WTC11 (cell line): ENCODE data around the gene SLC7A8. TPM values are rescaled to one million over a fixed set of nuclear protein-coding genes. Genes with fewer than 3 reads are reported as not detected.

Experiments
- ATAC-seq: fragments of 200-7000 bp; cut with Tn5 transposase; 2 replicates; pipeline ENCODE4 v1.10.0; 2021; ENCODE audit warnings: mild to moderate bottlenecking, moderate library complexity
- CTCF ChIA-PET: fragments of 300-600 bp; sonication (Branson Sonifier 250); formaldehyde crosslinking; loops from one replicate; lab custom pipeline; 2021; ENCODE audit warnings: antibody characterized with exemption; lab: Charles Lee
- POLR2A ChIA-PET: fragments of 350-600 bp; sonication (Branson Sonifier 250); formaldehyde crosslinking; loops from one replicate; lab custom pipeline; 2021; ENCODE audit warnings: antibody characterized with exemption; lab: Charles Lee
- DNase-seq: peaks from one replicate; pipeline ENCODE4 v3.0.0; 2021; ENCODE audit warnings: low spot score
- H3K27ac Mint-ChIP-seq: 2 replicates; pipeline ENCODE4 v1.8.0; 2021; ENCODE audit warnings: mixed read lengths
- H3K27me3 Mint-ChIP-seq: 2 replicates; pipeline ENCODE4 v1.8.0; 2021; ENCODE audit warnings: low read depth, mild to moderate bottlenecking, moderate library complexity, mixed read lengths
- H3K36me3 Mint-ChIP-seq: 2 replicates; pipeline ENCODE4 v1.8.0; 2021; ENCODE audit warnings: mixed read lengths
- H3K4me1 Mint-ChIP-seq: 2 replicates; pipeline ENCODE4 v1.8.0; 2022; ENCODE audit warnings: mixed read lengths
- H3K4me3 Mint-ChIP-seq: 2 replicates; pipeline ENCODE4 v1.8.0; 2021; ENCODE audit warnings: mild to moderate bottlenecking, moderate library complexity, mixed read lengths
- H3K9me3 Mint-ChIP-seq: 2 replicates; pipeline ENCODE4 v1.8.0; 2021; ENCODE audit warnings: mixed read lengths
- ATF6 ChIP-seq: sonication (generic); formaldehyde crosslinking; IDR thresholded peaks from 2 replicates; pipeline ENCODE4 v1.8.1; 2023; ENCODE audit warnings: mild to moderate bottlenecking, missing genetic modification reagents
- CREM ChIP-seq: sonication (generic); formaldehyde crosslinking; IDR thresholded peaks from 2 replicates; pipeline ENCODE4 v1.8.1; 2022; ENCODE audit warnings: mild to moderate bottlenecking, missing genetic modification reagents, moderate library complexity
- EMX1 ChIP-seq: fragments of 250-450 bp; sonication (Bioruptor Pico); IDR thresholded peaks from 2 replicates; pipeline ENCODE4 v1.8.0; 2021; ENCODE audit warnings: mild to moderate bottlenecking
- FOXJ3 ChIP-seq: sonication (generic); formaldehyde crosslinking; IDR thresholded peaks from 2 replicates; pipeline ENCODE4 v1.9.0; 2021; ENCODE audit warnings: missing genetic modification reagents, mild to moderate bottlenecking, borderline replicate concordance
- FOXK1 ChIP-seq: sonication (generic); formaldehyde crosslinking; IDR thresholded peaks from 2 replicates; pipeline ENCODE4 v1.8.0; 2022; ENCODE audit warnings: mild to moderate bottlenecking, moderate library complexity, missing genetic modification reagents
- FOXP1 ChIP-seq: sonication (generic); formaldehyde crosslinking; IDR thresholded peaks from 2 replicates; pipeline ENCODE4 v1.8.0; 2022; ENCODE audit warnings: missing genetic modification reagents, mild to moderate bottlenecking, moderate library complexity, borderline replicate concordance
- GRHL2 ChIP-seq: fragments of 250-450 bp; sonication (Bioruptor Pico); IDR thresholded peaks from 2 replicates; pipeline ENCODE4 v1.8.0; 2022; ENCODE audit warnings: mild to moderate bottlenecking, moderate library complexity; ENCODE audit not compliant: insufficient replicate concordance, severe bottlenecking
- MLX ChIP-seq: sonication (generic); formaldehyde crosslinking; IDR thresholded peaks from 2 replicates; pipeline ENCODE4 v1.8.1; 2023; ENCODE audit warnings: mild to moderate bottlenecking, missing genetic modification reagents, moderate library complexity
- NFYB ChIP-seq: sonication (generic); formaldehyde crosslinking; conservative IDR thresholded peaks from 2 replicates; pipeline ENCODE4 v1.8.0; 2022; ENCODE audit warnings: low read depth, missing genetic modification reagents
- NR2C2 ChIP-seq: sonication (generic); formaldehyde crosslinking; IDR thresholded peaks from 2 replicates; pipeline ENCODE4 v1.8.0; 2022; ENCODE audit warnings: mild to moderate bottlenecking, missing genetic modification reagents
- PRDM15 ChIP-seq: sonication (generic); formaldehyde crosslinking; IDR thresholded peaks from 2 replicates; pipeline ENCODE4 v1.8.0; 2022; ENCODE audit warnings: missing genetic modification reagents
- PRRX2 ChIP-seq: fragments of 250-450 bp; sonication (Bioruptor Pico); IDR thresholded peaks from 2 replicates; pipeline ENCODE4 v1.8.0; 2021; ENCODE audit warnings: mild to moderate bottlenecking
- SMAD3 ChIP-seq: sonication (generic); formaldehyde crosslinking; IDR thresholded peaks from 2 replicates; pipeline ENCODE4 v1.8.0; 2022; ENCODE audit warnings: missing genetic modification reagents, mild to moderate bottlenecking, borderline replicate concordance
- TCF7 ChIP-seq: sonication (generic); formaldehyde crosslinking; IDR thresholded peaks from 2 replicates; pipeline ENCODE4 v1.8.0; 2022; ENCODE audit warnings: mild to moderate bottlenecking, low read depth, missing genetic modification reagents, moderate library complexity
- ZNF263 ChIP-seq: sonication (generic); formaldehyde crosslinking; IDR thresholded peaks from 2 replicates; pipeline ENCODE4 v1.8.1; 2022; ENCODE audit warnings: low read depth, mild to moderate bottlenecking, moderate library complexity, missing genetic modification reagents
- ZNF416 ChIP-seq: fragments of 250-450 bp; sonication (Bioruptor Pico); IDR thresholded peaks from 2 replicates; pipeline ENCODE4 v1.9.0; 2021; ENCODE audit warnings: mild to moderate bottlenecking, inconsistent platforms
- ZNF512 ChIP-seq: sonication (generic); formaldehyde crosslinking; IDR thresholded peaks from 2 replicates; pipeline ENCODE4 v1.8.1; 2022; ENCODE audit warnings: missing genetic modification reagents, borderline replicate concordance
- ZSCAN18 ChIP-seq: fragments of 250-450 bp; sonication (Bioruptor Pico); IDR thresholded peaks from 2 replicates; pipeline ENCODE4 v2.1.2; 2022; ENCODE audit warnings: mild to moderate bottlenecking, moderate library complexity
- total RNA-seq: library from RNA; stranded (reverse); gene quantifications from 3 replicates; pipeline ENCODE4 v1.2.3, GENCODE V29; 2021
- TF ChIP-seq, protein P1 (sequence below): sonication (generic); formaldehyde crosslinking; IDR thresholded peaks from 2 replicates; pipeline ENCODE4 v1.8.0; 2023; ENCODE audit warnings: missing genetic modification reagents, mild to moderate bottlenecking, borderline replicate concordance
- TF ChIP-seq, protein P2 (sequence below): sonication (generic); formaldehyde crosslinking; IDR thresholded peaks from 2 replicates; pipeline ENCODE4 v1.8.0; 2022; ENCODE audit warnings: mild to moderate bottlenecking, missing genetic modification reagents
- TF ChIP-seq, protein P3 (sequence below): fragments of 250-450 bp; sonication (Bioruptor Pico); IDR thresholded peaks from 2 replicates; pipeline ENCODE4 v1.9.0; 2021; ENCODE audit warnings: mild to moderate bottlenecking

The SLC7A8 gene
- total RNA-seq, 1 experiment from 2014 or later: 207 TPM

- peaks cover 3% of the 10 kb centered on the region; the same call in 1 of the 2 replicates for H3K9me3 Mint-ChIP-seq
- peak; percentile 89 for ATAC-seq
- peak overlapping the region; percentile 93 for H3K27ac Mint-ChIP-seq
- peaks cover 60% of the 10 kb centered on the region for H3K36me3 Mint-ChIP-seq
- H3K27me3 Mint-ChIP-seq: no peaks in the 10 kb centered on the region
- DNase-seq: peak; percentile 79
- ChIA-PET CTCF (interaction anchor here (0.8 to 2.2 kb wide), 5 partner anchors 33 to 199 kb away, joined by 3 to 18 read pairs (median 8); partner anchors contain the start of gene SLC22A17), POLR2A (interaction anchor here (1.2 kb wide), 1 partner anchor 28 kb away, joined by 4 read pairs; no protein-coding TSS in a partner anchor)
- peaks cover 48% of the 10 kb centered on the region for H3K4me1 Mint-ChIP-seq
- H3K4me3 Mint-ChIP-seq: no peak overlapping the region
- TF ChIP-seq TCF7 (CRISPR knock-in tag) (no peak), PRDM15 (no peak), CREM (CRISPR knock-in tag) (no peak), ZSCAN18 (CRISPR knock-in tag) (no peak), ZNF263 (CRISPR knock-in tag) (no peak), FOXJ3 (no peak), MLX (CRISPR knock-in tag) (no peak), EMX1 (CRISPR knock-in tag) (no peak), SMAD3 (CRISPR knock-in tag) (no peak), NR2C2 (CRISPR knock-in tag) (no peak), FOXP1 (CRISPR knock-in tag) (no peak), PRRX2 (CRISPR knock-in tag) (no peak; the same call in 1 of the 2 replicates), GRHL2 (CRISPR knock-in tag) (no peak), ZNF416 (CRISPR knock-in tag) (no peak), ZNF512 (CRISPR knock-in tag) (peak; percentile 83; the same call in 1 of the 2 replicates), ATF6 (CRISPR knock-in tag) (no peak), FOXK1 (CRISPR knock-in tag) (no peak), NFYB (peak; percentile 76)
- TF ChIP-seq, protein P1, sequence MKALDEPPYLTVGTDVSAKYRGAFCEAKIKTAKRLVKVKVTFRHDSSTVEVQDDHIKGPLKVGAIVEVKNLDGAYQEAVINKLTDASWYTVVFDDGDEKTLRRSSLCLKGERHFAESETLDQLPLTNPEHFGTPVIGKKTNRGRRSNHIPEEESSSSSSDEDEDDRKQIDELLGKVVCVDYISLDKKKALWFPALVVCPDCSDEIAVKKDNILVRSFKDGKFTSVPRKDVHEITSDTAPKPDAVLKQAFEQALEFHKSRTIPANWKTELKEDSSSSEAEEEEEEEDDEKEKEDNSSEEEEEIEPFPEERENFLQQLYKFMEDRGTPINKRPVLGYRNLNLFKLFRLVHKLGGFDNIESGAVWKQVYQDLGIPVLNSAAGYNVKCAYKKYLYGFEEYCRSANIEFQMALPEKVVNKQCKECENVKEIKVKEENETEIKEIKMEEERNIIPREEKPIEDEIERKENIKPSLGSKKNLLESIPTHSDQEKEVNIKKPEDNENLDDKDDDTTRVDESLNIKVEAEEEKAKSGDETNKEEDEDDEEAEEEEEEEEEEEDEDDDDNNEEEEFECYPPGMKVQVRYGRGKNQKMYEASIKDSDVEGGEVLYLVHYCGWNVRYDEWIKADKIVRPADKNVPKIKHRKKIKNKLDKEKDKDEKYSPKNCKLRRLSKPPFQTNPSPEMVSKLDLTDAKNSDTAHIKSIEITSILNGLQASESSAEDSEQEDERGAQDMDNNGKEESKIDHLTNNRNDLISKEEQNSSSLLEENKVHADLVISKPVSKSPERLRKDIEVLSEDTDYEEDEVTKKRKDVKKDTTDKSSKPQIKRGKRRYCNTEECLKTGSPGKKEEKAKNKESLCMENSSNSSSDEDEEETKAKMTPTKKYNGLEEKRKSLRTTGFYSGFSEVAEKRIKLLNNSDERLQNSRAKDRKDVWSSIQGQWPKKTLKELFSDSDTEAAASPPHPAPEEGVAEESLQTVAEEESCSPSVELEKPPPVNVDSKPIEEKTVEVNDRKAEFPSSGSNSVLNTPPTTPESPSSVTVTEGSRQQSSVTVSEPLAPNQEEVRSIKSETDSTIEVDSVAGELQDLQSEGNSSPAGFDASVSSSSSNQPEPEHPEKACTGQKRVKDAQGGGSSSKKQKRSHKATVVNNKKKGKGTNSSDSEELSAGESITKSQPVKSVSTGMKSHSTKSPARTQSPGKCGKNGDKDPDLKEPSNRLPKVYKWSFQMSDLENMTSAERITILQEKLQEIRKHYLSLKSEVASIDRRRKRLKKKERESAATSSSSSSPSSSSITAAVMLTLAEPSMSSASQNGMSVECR (CRISPR knock-in tag): peak; percentile 65; the same call in 1 of the 2 replicates
- TF ChIP-seq, protein P2, sequence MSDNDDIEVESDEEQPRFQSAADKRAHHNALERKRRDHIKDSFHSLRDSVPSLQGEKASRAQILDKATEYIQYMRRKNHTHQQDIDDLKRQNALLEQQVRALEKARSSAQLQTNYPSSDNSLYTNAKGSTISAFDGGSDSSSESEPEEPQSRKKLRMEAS (CRISPR knock-in tag): peak; percentile 95
- TF ChIP-seq, protein P3, sequence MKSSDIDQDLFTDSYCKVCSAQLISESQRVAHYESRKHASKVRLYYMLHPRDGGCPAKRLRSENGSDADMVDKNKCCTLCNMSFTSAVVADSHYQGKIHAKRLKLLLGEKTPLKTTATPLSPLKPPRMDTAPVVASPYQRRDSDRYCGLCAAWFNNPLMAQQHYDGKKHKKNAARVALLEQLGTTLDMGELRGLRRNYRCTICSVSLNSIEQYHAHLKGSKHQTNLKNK (CRISPR knock-in tag): no peak
Observed at GRCh38 chr14:23153851-23154796, 29.3 kb downstream of the SLC7A8 start.
